ENCODE results near the gene HPCAL1.

The HPCAL1 gene

GRCh38 chr2:10312437-10312957 lies 9.8 kb downstream of the HPCAL1 start:
- peaks cover 57% of the 10 kb centered on the region for H3K4me1 Mint-ChIP-seq (ENCODE audit: low read depth)
- no peak for DNase-seq
- H3K4me3 Mint-ChIP-seq: no peak overlapping the region
- H3K27ac Mint-ChIP-seq: no peak overlapping the region
- no peaks in the 10 kb centered on the region for H3K36me3 Mint-ChIP-seq (ENCODE audit: low read depth)
- no peaks in the 10 kb centered on the region for H3K9me3 Mint-ChIP-seq
- H3K27me3 Mint-ChIP-seq: no peaks in the 10 kb centered on the region

GRCh38 chr2:10316336-10316735 lies 13.6 kb downstream of the HPCAL1 start:
- peaks cover 4% of the 10 kb centered on the region for H3K9me3 Mint-ChIP-seq
- peaks cover 58% of the 10 kb centered on the region for H3K4me1 Mint-ChIP-seq (ENCODE audit: low read depth)
- H3K27ac Mint-ChIP-seq: peak overlapping the region; percentile 57
- no peaks in the 10 kb centered on the region for H3K27me3 Mint-ChIP-seq
- DNase-seq: no peak
- peaks cover 10% of the 10 kb centered on the region for H3K36me3 Mint-ChIP-seq (ENCODE audit: low read depth)
- no peak overlapping the region for H3K4me3 Mint-ChIP-seq

DNA sequence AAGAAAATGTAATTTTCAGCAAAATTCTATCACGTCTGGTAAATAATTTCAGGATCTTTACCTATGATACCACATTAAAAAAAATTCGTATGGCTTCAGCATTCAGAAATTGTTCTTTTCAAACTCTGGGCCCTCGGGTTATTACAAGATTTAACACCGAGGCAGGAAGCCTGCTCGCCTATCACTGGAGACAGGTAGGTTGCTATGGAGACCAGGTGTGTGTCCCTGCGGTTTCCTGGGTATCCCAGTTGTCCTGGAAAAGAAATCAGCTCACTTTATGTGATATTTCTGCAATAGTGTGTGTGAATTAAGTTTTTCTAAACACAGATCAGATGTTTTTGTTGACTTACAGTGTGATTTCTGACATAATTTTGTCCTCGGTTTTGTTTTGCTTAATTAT lies 14.2 kb downstream of the HPCAL1 start:
- Mint-ChIP-seq H3K27ac (no peak overlapping the region), H3K27me3 (no peaks in the 10 kb centered on the region), H3K4me1 (ENCODE audit: low read depth) (peaks cover 61% of the 10 kb centered on the region), H3K9me3 (peaks cover 4% of the 10 kb centered on the region), H3K4me3 (no peak overlapping the region), H3K36me3 (ENCODE audit: low read depth) (peaks cover 14% of the 10 kb centered on the region)
- DNase-seq: no peak

GRCh38 chr2:10317646-10318045 lies 14.9 kb downstream of the HPCAL1 start:
- H3K27me3 Mint-ChIP-seq: no peaks in the 10 kb centered on the region
- H3K27ac Mint-ChIP-seq: no peak overlapping the region
- peaks cover 65% of the 10 kb centered on the region for H3K4me1 Mint-ChIP-seq (ENCODE audit: low read depth)
- no peak overlapping the region for H3K4me3 Mint-ChIP-seq
- no peak for DNase-seq
- peaks cover 21% of the 10 kb centered on the region for H3K36me3 Mint-ChIP-seq (ENCODE audit: low read depth)
- peaks cover 4% of the 10 kb centered on the region for H3K9me3 Mint-ChIP-seq

DNA sequence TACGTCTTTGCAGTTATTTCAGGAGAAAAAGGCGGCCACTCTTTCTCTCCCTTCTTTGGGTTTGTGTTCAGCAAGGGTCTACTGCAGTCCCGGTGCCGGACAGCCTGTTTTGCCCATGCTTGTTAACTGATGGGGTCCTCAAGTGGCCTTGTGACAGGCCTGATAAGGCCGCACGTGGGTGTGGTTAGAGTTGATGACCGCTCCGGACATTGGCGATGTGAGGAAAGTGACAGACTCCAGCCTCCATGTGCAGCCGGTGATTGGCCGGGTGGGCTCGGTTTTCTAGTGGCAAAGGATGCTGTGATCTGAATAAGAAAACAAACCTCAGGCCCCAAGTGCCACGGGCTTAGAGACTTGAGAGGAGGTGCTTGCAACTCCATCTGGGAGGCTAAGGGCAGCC lies 15.6 kb downstream of the HPCAL1 start:
- H3K27ac Mint-ChIP-seq: no peak overlapping the region
- H3K4me3 Mint-ChIP-seq: no peak overlapping the region
- H3K4me1 Mint-ChIP-seq (ENCODE audit: low read depth): peaks cover 68% of the 10 kb centered on the region

GRCh38 chr2:10319892-10320574 lies 17.3 kb downstream of the HPCAL1 start:
- Mint-ChIP-seq H3K4me1 (ENCODE audit: low read depth) (peaks cover 72% of the 10 kb centered on the region), H3K36me3 (ENCODE audit: low read depth) (peaks cover 30% of the 10 kb centered on the region), H3K27ac (no peak overlapping the region), H3K9me3 (peaks cover 4% of the 10 kb centered on the region), H3K4me3 (no peak overlapping the region), H3K27me3 (no peaks in the 10 kb centered on the region)
- DNase-seq: peak; percentile 21

More for the DNA sequence above, 15.6 kb downstream of the HPCAL1 start:
- Mint-ChIP-seq H3K36me3 (ENCODE audit: low read depth) (peaks cover 28% of the 10 kb centered on the region), H3K9me3 (peaks cover 4% of the 10 kb centered on the region), H3K27me3 (no peaks in the 10 kb centered on the region)
- DNase-seq: no peak

- Mint-ChIP-seq H3K4me3 (no peak overlapping the region), H3K27ac (no peak overlapping the region), H3K9me3 (peaks cover 4% of the 10 kb centered on the region), H3K36me3 (ENCODE audit: low read depth) (peaks cover 30% of the 10 kb centered on the region), H3K4me1 (ENCODE audit: low read depth) (peaks cover 72% of the 10 kb centered on the region), H3K27me3 (no peaks in the 10 kb centered on the region)
- no peak for DNase-seq
These were observed 17.8 kb downstream of the HPCAL1 start for GRCh38 chr2:10320575-10320931.

DNA sequence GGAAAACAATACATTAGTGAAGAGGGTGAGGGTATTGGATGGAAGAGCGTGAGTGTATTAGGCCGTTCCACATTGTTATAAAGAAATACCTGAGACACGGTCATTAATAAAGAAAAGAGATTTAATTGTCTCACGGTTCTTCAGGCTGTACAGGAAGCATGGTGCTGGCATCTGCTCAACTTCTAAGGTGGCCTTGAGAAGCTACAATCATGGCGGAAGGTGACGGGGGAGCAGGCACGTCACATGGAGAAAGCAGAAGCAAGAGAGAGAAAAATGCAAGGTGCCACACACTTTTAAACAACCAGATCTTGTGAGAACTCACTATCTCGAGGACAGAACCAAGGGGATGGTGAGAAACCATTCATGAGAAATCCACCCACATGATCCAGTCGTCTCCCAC lies 18.2 kb downstream of the HPCAL1 start:
- Mint-ChIP-seq H3K27ac (no peak overlapping the region), H3K4me1 (ENCODE audit: low read depth) (peaks cover 72% of the 10 kb centered on the region), H3K9me3 (peaks cover 4% of the 10 kb centered on the region), H3K36me3 (ENCODE audit: low read depth) (peaks cover 30% of the 10 kb centered on the region), H3K4me3 (no peak overlapping the region), H3K27me3 (no peaks in the 10 kb centered on the region)
- no peak for DNase-seq

GRCh38 chr2:10321622-10322021 lies 18.9 kb downstream of the HPCAL1 start:
- Mint-ChIP-seq H3K4me1 (ENCODE audit: low read depth) (peaks cover 72% of the 10 kb centered on the region), H3K36me3 (ENCODE audit: low read depth) (peaks cover 30% of the 10 kb centered on the region), H3K27me3 (no peaks in the 10 kb centered on the region), H3K27ac (no peak overlapping the region), H3K4me3 (no peak overlapping the region), H3K9me3 (peaks cover 4% of the 10 kb centered on the region)
- DNase-seq: no peak

- Mint-ChIP-seq H3K27me3 (no peaks in the 10 kb centered on the region), H3K4me1 (ENCODE audit: low read depth) (peaks cover 73% of the 10 kb centered on the region), H3K9me3 (peaks cover 4% of the 10 kb centered on the region), H3K4me3 (no peak overlapping the region), H3K36me3 (ENCODE audit: low read depth) (peaks cover 30% of the 10 kb centered on the region), H3K27ac (no peak overlapping the region)
- no peak for DNase-seq
These were observed 19.8 kb downstream of the HPCAL1 start for GRCh38 chr2:10322481-10322880.

DNA sequence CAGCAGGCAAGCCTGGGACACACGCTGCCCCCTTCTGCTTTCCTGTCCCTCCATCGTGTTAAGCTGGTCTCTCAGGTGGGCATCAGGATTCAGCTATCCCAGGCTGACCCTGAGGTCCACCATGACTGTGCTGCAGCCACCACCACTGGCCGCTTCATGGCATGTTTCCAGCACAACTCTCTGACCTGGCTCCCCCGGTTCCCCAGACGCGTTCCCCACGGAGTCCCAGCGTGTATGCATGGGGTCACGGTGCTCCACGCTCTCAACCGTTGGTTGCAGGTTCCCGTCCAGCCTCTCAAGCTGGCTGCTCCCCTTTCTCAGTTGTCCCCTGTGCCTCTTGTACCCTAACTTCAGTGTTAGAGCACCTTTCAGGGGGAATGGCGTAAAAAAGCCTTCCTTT lies 20.3 kb downstream of the HPCAL1 start:
- Mint-ChIP-seq H3K36me3 (ENCODE audit: low read depth) (peaks cover 30% of the 10 kb centered on the region), H3K4me1 (ENCODE audit: low read depth) (peaks cover 74% of the 10 kb centered on the region), H3K9me3 (peaks cover 4% of the 10 kb centered on the region), H3K27me3 (no peaks in the 10 kb centered on the region), H3K4me3 (no peak overlapping the region), H3K27ac (no peak overlapping the region)
- DNase-seq: peak; percentile 23

GRCh38 chr2:10323535-10323934 lies 20.8 kb downstream of the HPCAL1 start:
- peak overlapping the region; percentile 3 for H3K27ac Mint-ChIP-seq
- peaks cover 30% of the 10 kb centered on the region for H3K36me3 Mint-ChIP-seq (ENCODE audit: low read depth)
- H3K4me1 Mint-ChIP-seq (ENCODE audit: low read depth): peaks cover 75% of the 10 kb centered on the region
- H3K27me3 Mint-ChIP-seq: no peaks in the 10 kb centered on the region
- DNase-seq: no peak
- no peak overlapping the region for H3K4me3 Mint-ChIP-seq
- peaks cover 4% of the 10 kb centered on the region for H3K9me3 Mint-ChIP-seq

- peaks cover 79% of the 10 kb centered on the region for H3K4me1 Mint-ChIP-seq (ENCODE audit: low read depth)
- no peak for DNase-seq
- H3K27me3 Mint-ChIP-seq: no peaks in the 10 kb centered on the region
- no peak overlapping the region for H3K4me3 Mint-ChIP-seq
- H3K27ac Mint-ChIP-seq: peak overlapping the region; percentile 37
- peaks cover 4% of the 10 kb centered on the region for H3K9me3 Mint-ChIP-seq
- H3K36me3 Mint-ChIP-seq (ENCODE audit: low read depth): peaks cover 30% of the 10 kb centered on the region
These were observed 21.6 kb downstream of the HPCAL1 start for GRCh38 chr2:10324095-10324832.

- Mint-ChIP-seq H3K4me1 (ENCODE audit: low read depth) (peaks cover 83% of the 10 kb centered on the region), H3K27ac (peak overlapping the region; percentile 62), H3K9me3 (peaks cover 4% of the 10 kb centered on the region), H3K4me3 (no peak overlapping the region), H3K27me3 (no peaks in the 10 kb centered on the region), H3K36me3 (ENCODE audit: low read depth) (peaks cover 31% of the 10 kb centered on the region)
- DNase-seq: no peak
These were observed 22.8 kb downstream of the HPCAL1 start for GRCh38 chr2:10325278-10326145.
